DOHH2 (cell line): ENCODE data around the gene ZNF764.

Experiments
- H3F3A ChIP-seq: fragments of 200-600 bp; sonication (generic), shearing (Covaris generic); 2 replicates; pipeline ENCODE4 v1.6.0; 2016; ENCODE audit warnings: antibody characterized with exemption, mild to moderate bottlenecking; ENCODE audit not compliant: control insufficient read depth, insufficient read depth
- H3K27ac ChIP-seq: fragments of 200-600 bp; sonication (generic); 2 replicates; pipeline ENCODE4 v1.5.1; 2014; ENCODE audit warnings: low read depth, mild to moderate bottlenecking, low read length, moderate library complexity
- H3K27me3 ChIP-seq: fragments of 200-600 bp; sonication (generic); 2 replicates; pipeline ENCODE4 v1.6.1; 2014; ENCODE audit warnings: mild to moderate bottlenecking, low read length, mixed read lengths; ENCODE audit not compliant: control insufficient read depth
- H3K36me3 ChIP-seq: fragments of 200-600 bp; sonication (generic); 2 replicates; pipeline ENCODE4 v1.6.1; 2014; ENCODE audit warnings: mild to moderate bottlenecking, low read length, moderate library complexity, mixed read lengths; ENCODE audit not compliant: control insufficient read depth
- H3K4me1 ChIP-seq: fragments of 200-600 bp; sonication (generic); 2 replicates; pipeline ENCODE4 v1.6.1; 2014; ENCODE audit warnings: mild to moderate bottlenecking, low read length, mixed read lengths; ENCODE audit not compliant: control insufficient read depth
- H3K4me2 ChIP-seq: fragments of 200-600 bp; sonication (generic); 2 replicates; pipeline ENCODE4 v1.6.0; 2014; ENCODE audit warnings: mild to moderate bottlenecking, low read length, moderate library complexity
- H3K4me3 ChIP-seq: fragments of 200-600 bp; sonication (generic); 2 replicates; pipeline ENCODE4 v1.5.1; 2014; ENCODE audit warnings: mild to moderate bottlenecking, low read length, mixed read lengths
- H3K79me2 ChIP-seq: fragments of 200-600 bp; sonication (generic); 2 replicates; pipeline ENCODE4 v1.6.1; 2014; ENCODE audit warnings: mild to moderate bottlenecking, low read length, mixed read lengths; ENCODE audit not compliant: control insufficient read depth
- H3K9me2 ChIP-seq: fragments of 200-600 bp; sonication (generic); replicated peaks from 2 replicates; pipeline ENCODE4 v1.6.1; 2014; ENCODE audit warnings: mild to moderate bottlenecking, low read length, mixed read lengths; ENCODE audit not compliant: control insufficient read depth
- H3K9me3 ChIP-seq: fragments of 200-600 bp; sonication (generic); 2 replicates; pipeline ENCODE4 v1.6.1; 2014; ENCODE audit warnings: antibody characterized with exemption, low read length, mixed read lengths; ENCODE audit not compliant: control insufficient read depth, insufficient read depth
- H4K20me1 ChIP-seq: fragments of 200-600 bp; sonication (generic); 2 replicates; pipeline ENCODE4 v1.6.0; 2014; ENCODE audit warnings: low read depth, mild to moderate bottlenecking, antibody characterized with exemption, low read length, moderate library complexity; ENCODE audit not compliant: control insufficient read depth, insufficient read depth
- EZH2phosphoT487 ChIP-seq: fragments of 200-600 bp; sonication (generic); IDR thresholded peaks from 2 replicates; pipeline ENCODE4 v1.6.1; 2017; ENCODE audit warnings: borderline replicate concordance, mild to moderate bottlenecking, antibody characterized with exemption, low read length, moderate library complexity, mixed read lengths
- TF ChIP-seq, protein P1 (sequence below): fragments of 200-600 bp; sonication (generic); IDR thresholded peaks from one replicate; pipeline ENCODE4 v1.5.1; 2014; ENCODE audit warnings: antibody characterized with exemption, mild to moderate bottlenecking, low read depth, low read length; ENCODE audit not compliant: poor library complexity, severe bottlenecking

ZNF764 gene

GRCh38 chr16:30571445-30572322 is 13.5 kb upstream of the ZNF764 start, which contains the start of gene ZNF688:
ZNF688 (minus strand) TSS chr16:30571714; CDS start chr16:30571629, 85 bp downstream.
- Histone ChIP-seq H3K27ac (peak within 1 kb of the TSS; percentile 80), H3K9me2 (no peaks in the 10 kb centered on the region), H3K9me3 (no peaks in the 10 kb centered on the region), H3F3A (peaks cover 6% of the 10 kb centered on the region), H3K4me1 (peaks cover 49% of the 10 kb centered on the region), H3K4me2 (peak within 1 kb of the TSS; percentile 97), H3K36me3 (peaks cover 5% of the 10 kb centered on the region), H3K27me3 (no peaks in the 10 kb centered on the region), H3K79me2 (peaks cover 48% of the 10 kb centered on the region), H3K4me3 (peak within 1 kb of the TSS; percentile 81), H4K20me1 (no peaks in the 10 kb centered on the region)
- no peak for TF ChIP-seq EZH2phosphoT487
- TF ChIP-seq, protein P1, sequence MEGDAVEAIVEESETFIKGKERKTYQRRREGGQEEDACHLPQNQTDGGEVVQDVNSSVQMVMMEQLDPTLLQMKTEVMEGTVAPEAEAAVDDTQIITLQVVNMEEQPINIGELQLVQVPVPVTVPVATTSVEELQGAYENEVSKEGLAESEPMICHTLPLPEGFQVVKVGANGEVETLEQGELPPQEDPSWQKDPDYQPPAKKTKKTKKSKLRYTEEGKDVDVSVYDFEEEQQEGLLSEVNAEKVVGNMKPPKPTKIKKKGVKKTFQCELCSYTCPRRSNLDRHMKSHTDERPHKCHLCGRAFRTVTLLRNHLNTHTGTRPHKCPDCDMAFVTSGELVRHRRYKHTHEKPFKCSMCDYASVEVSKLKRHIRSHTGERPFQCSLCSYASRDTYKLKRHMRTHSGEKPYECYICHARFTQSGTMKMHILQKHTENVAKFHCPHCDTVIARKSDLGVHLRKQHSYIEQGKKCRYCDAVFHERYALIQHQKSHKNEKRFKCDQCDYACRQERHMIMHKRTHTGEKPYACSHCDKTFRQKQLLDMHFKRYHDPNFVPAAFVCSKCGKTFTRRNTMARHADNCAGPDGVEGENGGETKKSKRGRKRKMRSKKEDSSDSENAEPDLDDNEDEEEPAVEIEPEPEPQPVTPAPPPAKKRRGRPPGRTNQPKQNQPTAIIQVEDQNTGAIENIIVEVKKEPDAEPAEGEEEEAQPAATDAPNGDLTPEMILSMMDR, result no peak

DNA sequence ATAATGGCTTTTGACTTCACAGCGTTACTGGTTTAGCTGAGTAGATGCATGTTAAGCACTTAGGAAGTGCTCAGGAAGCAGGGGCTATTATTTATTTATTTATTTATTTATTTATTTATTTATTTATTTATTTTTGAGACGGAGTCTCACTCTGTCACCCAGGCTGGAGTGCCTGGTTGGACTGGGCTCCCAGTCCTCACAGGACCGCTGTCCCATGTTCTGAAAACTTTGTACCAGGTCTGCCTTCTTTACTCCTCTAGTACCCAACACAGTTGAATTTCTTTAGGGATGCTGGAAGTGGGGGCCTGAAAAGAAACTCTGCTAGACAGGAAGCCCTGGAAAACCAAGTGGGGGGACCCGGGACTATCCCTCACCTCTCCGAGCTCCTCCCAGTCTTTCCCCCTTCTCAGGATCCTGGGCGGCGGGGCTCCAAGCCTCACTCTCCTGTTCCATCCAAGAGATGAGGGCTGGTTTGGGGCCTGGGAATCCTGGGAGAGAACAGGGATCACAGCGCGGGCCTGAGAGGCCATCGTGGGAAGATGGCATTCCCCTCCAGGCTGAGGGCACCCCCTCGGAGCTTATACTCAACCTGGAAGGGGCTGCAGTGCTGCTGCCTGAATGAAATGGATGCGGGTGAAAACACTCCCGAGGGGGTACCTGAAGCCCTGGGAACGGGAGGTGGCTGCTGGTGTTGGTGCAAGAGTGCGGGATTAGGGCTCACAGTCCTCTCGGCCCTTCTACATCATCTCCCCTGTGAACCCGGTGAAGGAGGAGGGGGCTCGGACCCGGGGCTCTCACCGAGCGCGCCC is 12.7 kb upstream of the ZNF764 start:
- Histone ChIP-seq H3K27me3 (no peaks in the 10 kb centered on the region), H3K4me1 (peaks cover 49% of the 10 kb centered on the region), H3K27ac (peak overlapping the region; percentile 80), H3F3A (peaks cover 6% of the 10 kb centered on the region), H3K9me2 (no peaks in the 10 kb centered on the region), H3K4me3 (peak overlapping the region; percentile 81), H3K79me2 (peaks cover 43% of the 10 kb centered on the region), H3K9me3 (no peaks in the 10 kb centered on the region), H3K36me3 (peaks cover 5% of the 10 kb centered on the region), H3K4me2 (peak overlapping the region; percentile 97), H4K20me1 (no peaks in the 10 kb centered on the region)
- TF ChIP-seq EZH2phosphoT487, result no peak
- TF ChIP-seq, protein P1, result no peak

- Histone ChIP-seq H3K27ac (no peak overlapping the region), H3K36me3 (peaks cover 4% of the 10 kb centered on the region; the same call in 1 of the 2 replicates), H4K20me1 (no peaks in the 10 kb centered on the region), H3K79me2 (peaks cover 34% of the 10 kb centered on the region), H3K4me2 (peak overlapping the region; percentile 97; the same call in 1 of the 2 replicates), H3K27me3 (no peaks in the 10 kb centered on the region), H3K9me3 (no peaks in the 10 kb centered on the region), H3K4me1 (peaks cover 49% of the 10 kb centered on the region), H3F3A (peaks cover 6% of the 10 kb centered on the region), H3K4me3 (no peak overlapping the region), H3K9me2 (no peaks in the 10 kb centered on the region)
- no peak for TF ChIP-seq EZH2phosphoT487
- TF ChIP-seq, protein P1, result no peak
Observed at GRCh38 chr16:30569746-30570635, 11.8 kb upstream of the ZNF764 start.
